Mucosa of rectum (tissue), 2 donors: ENCODE data around the gene L2HGDH.

Source experiments
- H3K27ac ChIP-seq, 2 donors: one replicate each; pipeline ENCODE4 v1.7.0; 2013; ENCODE audit warnings: inconsistent platforms in 2 of 2, low read depth in 2 of 2, low read length in 2 of 2
- H3K27me3 ChIP-seq, 2 donors: one replicate each; pipeline ENCODE4 v1.7.0; 2013; ENCODE audit warnings: low read length in 2 of 2; ENCODE audit not compliant: control insufficient read depth in 2 of 2, insufficient read depth in 2 of 2
- H3K36me3 ChIP-seq, 2 donors: one replicate each; pipeline ENCODE4 v1.7.0; 2013; ENCODE audit warnings: low read length in 2 of 2; ENCODE audit not compliant: control insufficient read depth in 2 of 2, insufficient read depth in 2 of 2
- H3K4me1 ChIP-seq, 2 donors: one replicate each; pipeline ENCODE4 v1.7.0; 2013; ENCODE audit warnings: low read length in 2 of 2, mild to moderate bottlenecking in 1 of 2; ENCODE audit not compliant: control insufficient read depth in 2 of 2, insufficient read depth in 2 of 2
- H3K4me3 ChIP-seq, 2 donors: one replicate each; pipeline ENCODE4 v1.7.0; 2013; ENCODE audit warnings: low read length in 2 of 2
- H3K9ac ChIP-seq, 2 donors: one replicate each; pipeline ENCODE4 v1.7.0; 2013; ENCODE audit warnings: low read length in 2 of 2, low read depth in 1 of 2, mild to moderate bottlenecking in 1 of 2
- H3K9me3 ChIP-seq, 2 donors: one replicate each; pipeline ENCODE4 v1.7.0; 2013; ENCODE audit warnings: low read length in 2 of 2; ENCODE audit not compliant: control insufficient read depth in 2 of 2
- donor health status: healthy.
- donor health status: Normal muscosa, but diverticular disease.

Gene L2HGDH

GRCh38 chr14:50303744-50304471 is 8.1 kb downstream of the L2HGDH start:
- Histone ChIP-seq H3K9ac (no peak overlapping the region), H3K27ac (no peak overlapping the region), H3K4me3 (no peak overlapping the region), H3K36me3 (no peaks in the 10 kb centered on the region), H3K9me3 (no peaks in the 10 kb centered on the region), H3K27me3 (no peaks in the 10 kb centered on the region), H3K4me1 (no peaks in the 10 kb centered on the region)

- H3K4me3 ChIP-seq = no peak overlapping the region
- no peak overlapping the region for H3K27ac ChIP-seq
- no peaks in the 10 kb centered on the region for H3K27me3 ChIP-seq
- H3K36me3 ChIP-seq = no peaks in the 10 kb centered on the region
- H3K4me1 ChIP-seq = no peaks in the 10 kb centered on the region
- no peaks in the 10 kb centered on the region for H3K9me3 ChIP-seq
- H3K9ac ChIP-seq = no peak overlapping the region
Observed at GRCh38 chr14:50301914-50302313, 10.1 kb downstream of the L2HGDH start.

- Histone ChIP-seq H3K4me3 (no peak overlapping the region), H3K27me3 (no peaks in the 10 kb centered on the region), H3K36me3 (no peaks in the 10 kb centered on the region), H3K9me3 (no peaks in the 10 kb centered on the region), H3K4me1 (no peaks in the 10 kb centered on the region), H3K9ac (no peak overlapping the region), H3K27ac (no peak overlapping the region)
Observed at GRCh38 chr14:50299585-50299984, 12.4 kb downstream of the L2HGDH start.

GRCh38 chr14:50290306-50290705 is 21.7 kb downstream of the L2HGDH start:
- no peaks in the 10 kb centered on the region for H3K9me3 ChIP-seq

GRCh38 chr14:50288146-50288545 is 23.9 kb downstream of the L2HGDH start:
- Histone ChIP-seq H3K36me3 (no peaks in the 10 kb centered on the region), H3K4me3 (no peak overlapping the region), H3K4me1 (no peaks in the 10 kb centered on the region), H3K9me3 (no peaks in the 10 kb centered on the region), H3K9ac (no peak overlapping the region), H3K27ac (no peak overlapping the region), H3K27me3 (no peaks in the 10 kb centered on the region)

More at GRCh38 chr14:50290306-50290705, 21.7 kb downstream of the L2HGDH start:
- Histone ChIP-seq H3K9ac (no peak overlapping the region), H3K36me3 (peaks cover 3 to 7% of the 10 kb centered on the region in 2 donors), H3K4me1 (no peaks in the 10 kb centered on the region), H3K27ac (no peak overlapping the region), H3K4me3 (no peak overlapping the region), H3K27me3 (no peaks in the 10 kb centered on the region)

GRCh38 chr14:50285861-50286260 is 26.2 kb downstream of the L2HGDH start:
- no peaks in the 10 kb centered on the region for H3K27me3 ChIP-seq
- H3K9me3 ChIP-seq = no peaks in the 10 kb centered on the region
- no peak overlapping the region for H3K27ac ChIP-seq
- no peak overlapping the region for H3K9ac ChIP-seq
- H3K4me1 ChIP-seq = no peaks in the 10 kb centered on the region
- H3K4me3 ChIP-seq = no peak overlapping the region
- no peaks in the 10 kb centered on the region for H3K36me3 ChIP-seq

- Histone ChIP-seq H3K9me3 (no peaks in the 10 kb centered on the region), H3K27ac (no peak overlapping the region), H3K4me1 (no peaks in the 10 kb centered on the region)
Observed at GRCh38 chr14:50272498-50272897, 39.5 kb downstream of the L2HGDH start.

DNA sequence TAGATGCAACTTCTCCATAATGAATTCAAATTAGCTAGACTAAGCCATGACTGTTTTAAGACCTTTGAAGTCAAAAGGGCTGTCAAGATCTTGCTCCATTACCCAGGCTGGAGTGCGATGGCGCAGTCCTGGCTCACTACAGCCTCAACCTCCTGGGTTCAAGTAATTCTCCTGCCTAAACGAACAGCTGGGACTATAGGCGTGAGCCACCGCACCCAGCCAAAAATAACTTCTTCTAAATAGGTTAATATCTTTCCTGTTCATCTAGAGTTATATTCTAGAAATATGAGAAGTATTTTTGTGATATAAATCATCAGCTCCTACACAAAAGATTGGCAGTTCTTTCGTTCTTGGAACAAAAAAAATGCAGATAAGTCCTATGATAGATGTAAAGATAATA is 41.1 kb downstream of the L2HGDH start:
- no peaks in the 10 kb centered on the region for H3K4me1 ChIP-seq

More at GRCh38 chr14:50272498-50272897, 39.5 kb downstream of the L2HGDH start:
- Histone ChIP-seq H3K9ac (no peak overlapping the region), H3K27me3 (no peaks in the 10 kb centered on the region), H3K36me3 (no peaks in the 10 kb centered on the region), H3K4me3 (no peak overlapping the region)

GRCh38 chr14:50265029-50265428 is 47.0 kb downstream of the L2HGDH start:
- H3K4me1 ChIP-seq = no peaks in the 10 kb centered on the region
- no peak overlapping the region for H3K9ac ChIP-seq
- no peaks in the 10 kb centered on the region for H3K27me3 ChIP-seq
- no peak overlapping the region for H3K4me3 ChIP-seq
- H3K36me3 ChIP-seq = no peaks in the 10 kb centered on the region
- no peak overlapping the region for H3K27ac ChIP-seq
- H3K9me3 ChIP-seq = no peaks in the 10 kb centered on the region

More for the DNA sequence above, 41.1 kb downstream of the L2HGDH start:
- no peaks in the 10 kb centered on the region for H3K36me3 ChIP-seq
- no peak overlapping the region for H3K4me3 ChIP-seq
- no peaks in the 10 kb centered on the region for H3K27me3 ChIP-seq
- H3K27ac ChIP-seq = no peak overlapping the region
- no peak overlapping the region for H3K9ac ChIP-seq
- H3K9me3 ChIP-seq = no peaks in the 10 kb centered on the region

GRCh38 chr14:50263321-50263720 is 48.7 kb downstream of the L2HGDH start:
- H3K4me1 ChIP-seq = no peaks in the 10 kb centered on the region
- no peak overlapping the region for H3K9ac ChIP-seq
- H3K4me3 ChIP-seq = no peak overlapping the region
- H3K9me3 ChIP-seq = no peaks in the 10 kb centered on the region
- H3K27ac ChIP-seq = no peak overlapping the region
- no peaks in the 10 kb centered on the region for H3K27me3 ChIP-seq
- no peaks in the 10 kb centered on the region for H3K36me3 ChIP-seq
